ENCODE results near the gene VPREB3. TPM values are rescaled to one million over a fixed set of nuclear protein-coding genes. Genes with fewer than 3 reads are reported as not detected.
A peak's percentile ranks its signal among the peaks of the same experiment; 100 is the strongest.
"Not testable (repeated sequence)": the region's sequence is repeated elsewhere in the genome, so short reads cannot be mapped to it uniquely, and the experiment has no call there.

VPREB3 gene
- total RNA-seq, 1 donor from 2014 or later: not detected

DNA sequence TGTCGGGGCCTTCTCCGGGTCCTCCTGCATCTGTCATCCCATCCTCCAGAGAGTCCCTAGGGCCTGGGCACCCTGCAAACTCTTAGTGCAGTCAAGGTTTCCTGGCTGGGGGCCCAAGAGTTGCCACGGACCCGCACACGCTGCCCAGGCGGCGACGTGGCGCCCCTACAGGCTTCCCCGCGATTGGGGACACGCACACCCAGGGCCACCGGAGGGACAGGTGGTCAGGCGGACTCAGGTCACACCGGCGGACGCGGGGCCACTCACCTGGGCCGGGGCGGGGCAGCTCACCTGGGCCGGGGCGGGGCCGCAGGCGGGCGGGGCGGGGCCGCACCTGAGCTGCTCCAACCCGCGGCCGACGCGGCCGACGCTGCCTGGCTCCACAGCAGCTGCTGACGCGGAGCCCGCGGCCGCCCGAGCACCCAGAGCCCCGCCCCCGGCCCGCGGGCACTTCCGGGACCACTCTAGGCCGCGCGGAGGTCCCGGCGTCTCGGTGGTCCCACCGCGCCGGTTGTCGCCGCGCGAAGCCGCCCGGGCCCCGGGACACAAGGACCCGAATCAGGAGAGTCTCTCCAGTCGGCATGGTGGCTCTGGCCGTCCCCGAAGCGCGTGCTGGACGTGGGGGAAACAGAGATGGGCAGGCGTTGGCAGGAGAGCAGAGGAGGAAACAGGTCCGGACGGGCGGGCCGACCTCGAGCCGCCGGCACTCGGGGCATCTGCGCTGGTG, 3.3 kb downstream of the VPREB3 start, which contains the start of gene ZNF70:
ZNF70 (minus strand) TSS at position 399 of the 727 bp plus-strand sequence. CDS start 5,972 bp downstream, outside the sequence.
- intact Hi-C loops (cut with DNase I): no loop called here
- peak; percentile 88 for DNase-seq (ENCODE audit: low spot score)
- peak; percentile 92 for ATAC-seq

GRCh38 chr22:23750367-23750713, 3.9 kb downstream of the VPREB3 start:
- ATAC-seq (no peak), DNase-seq (ENCODE audit: low spot score) (no peak)
- intact Hi-C loops (cut with DNase I): no loop called here

DNA sequence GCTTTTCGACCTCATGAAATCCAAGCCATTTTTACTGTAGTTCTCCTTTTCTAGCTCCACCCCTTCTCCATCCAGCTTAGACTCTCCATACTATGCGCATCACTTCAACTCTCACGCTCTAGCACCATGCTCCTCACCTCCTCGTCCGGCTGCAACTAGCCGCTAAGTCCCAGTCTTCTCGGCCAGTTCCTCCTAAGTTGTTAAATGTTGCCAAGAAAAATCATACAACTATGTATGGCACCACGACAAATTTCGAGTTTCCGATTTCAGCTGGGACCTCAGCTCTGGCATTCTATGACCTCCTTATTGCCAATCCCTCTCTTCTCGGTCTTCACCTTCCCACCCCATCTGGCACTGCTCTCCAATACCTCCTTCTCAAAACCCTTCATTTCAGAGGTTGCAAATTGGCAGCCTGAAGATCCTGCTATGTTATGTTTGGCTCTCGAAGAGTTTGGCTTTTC, 4.4 kb downstream of the VPREB3 start:
- intact Hi-C loops (cut with DNase I): no loop called here
- ATAC-seq (peak; percentile 49), DNase-seq (ENCODE audit: low spot score) (no peak)

DNA sequence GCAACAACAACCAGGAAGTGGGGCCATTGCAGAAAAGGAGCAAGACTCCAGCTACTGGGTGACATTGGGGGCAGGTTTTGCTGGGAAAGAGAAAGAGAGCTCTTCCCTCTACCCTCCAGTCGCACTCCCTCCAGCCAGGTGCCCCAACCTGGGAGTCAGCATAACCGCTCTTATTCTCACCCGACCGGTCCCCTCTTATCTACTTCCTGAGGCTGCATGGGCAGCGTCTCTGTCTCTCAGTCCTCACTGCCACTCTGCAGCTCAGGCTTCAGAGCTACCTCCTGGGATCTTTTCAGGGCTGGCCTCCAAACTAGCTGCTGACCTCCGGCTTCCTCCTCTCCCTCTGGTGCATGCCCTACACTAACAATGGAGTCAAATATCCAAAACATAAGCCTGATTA, 8.4 kb downstream of the VPREB3 start:
- ATAC-seq (no peak), DNase-seq (ENCODE audit: low spot score) (no peak)
- intact Hi-C loops (cut with DNase I): no loop called here

DNA sequence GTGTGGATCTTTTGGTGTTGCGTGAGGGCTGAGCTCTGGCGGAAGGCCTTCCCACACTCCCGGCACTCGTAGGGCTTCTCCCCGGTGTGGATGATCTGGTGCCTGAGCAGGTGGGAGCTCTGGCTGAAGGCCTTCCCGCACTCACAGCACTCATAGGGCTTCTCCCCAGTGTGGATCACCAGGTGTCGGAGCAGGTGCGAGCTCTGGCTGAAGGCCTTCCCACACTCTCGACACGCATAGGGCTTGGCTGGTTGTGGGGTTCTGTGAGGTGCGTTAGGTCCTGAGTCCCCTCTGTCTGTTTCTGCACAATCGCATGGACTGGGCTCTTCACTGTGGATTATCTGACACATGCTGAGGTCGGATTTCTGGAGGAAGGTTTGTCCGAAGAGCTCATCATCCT, 9.7 kb downstream of the VPREB3 start:
- ATAC-seq: no peak
- intact Hi-C loops (cut with DNase I): no loop called here
- DNase-seq (ENCODE audit: low spot score): no peak

- ATAC-seq: no peak
- intact Hi-C loops (cut with DNase I): no loop called here
- no peak for DNase-seq (ENCODE audit: low spot score)
Measured at GRCh38 chr22:23744001-23744400, 10.2 kb downstream of the VPREB3 start.

DNA sequence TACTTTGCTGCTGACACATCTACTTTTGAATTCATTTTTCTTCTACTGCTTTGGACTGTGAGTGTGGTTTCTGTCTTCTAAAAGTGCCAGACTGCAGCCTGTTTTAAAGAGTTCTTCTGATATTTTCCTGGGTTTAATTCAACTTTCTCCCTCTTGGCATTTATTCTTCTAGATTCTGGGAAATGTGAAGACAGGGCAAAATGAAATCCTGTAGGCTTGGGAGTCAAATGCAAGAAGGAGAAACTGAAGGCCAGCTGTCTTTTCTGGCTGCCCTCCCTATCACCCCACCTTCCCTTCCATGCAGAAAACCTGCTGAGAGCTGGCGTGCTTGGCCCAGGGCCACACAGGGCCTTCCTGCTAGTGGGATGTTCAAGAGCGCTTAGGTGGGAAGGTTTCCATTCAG, 10.9 kb downstream of the VPREB3 start:
- ATAC-seq (peak; percentile 71), DNase-seq (ENCODE audit: low spot score) (no peak)
- intact Hi-C loops (cut with DNase I): no loop called here

- intact Hi-C loops (cut with DNase I): no loop called here
- peak; percentile 50 for ATAC-seq
- DNase-seq (ENCODE audit: low spot score): no peak
Measured at GRCh38 chr22:23742505-23743264, 11.5 kb downstream of the VPREB3 start.

DNA sequence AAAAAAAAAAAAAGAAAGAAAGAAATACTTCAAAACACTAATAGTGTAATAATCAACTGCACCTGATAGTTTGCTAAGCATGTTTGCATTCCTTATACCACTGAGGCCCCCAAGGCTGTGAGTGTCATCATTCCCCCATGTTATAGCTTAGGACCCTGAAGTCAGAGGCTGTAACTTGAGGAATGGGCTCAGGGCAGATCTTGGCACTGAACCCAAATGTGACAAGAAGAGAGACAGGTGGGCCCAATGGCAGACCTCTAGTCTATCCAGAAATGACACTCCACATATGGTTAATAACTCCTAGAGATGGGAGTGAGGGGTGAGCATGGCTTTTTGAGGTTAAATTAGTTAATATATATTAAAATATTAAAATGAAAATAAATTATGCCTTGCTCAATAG, 16.5 kb downstream of the VPREB3 start:
- DNase-seq (ENCODE audit: low spot score) (no peak), ATAC-seq (no peak)
- intact Hi-C loops (cut with DNase I): no loop called here

- ATAC-seq; DNase-seq (ENCODE audit: low spot score); intact Hi-C loops (cut with DNase I): not testable (repeated sequence)
Measured at GRCh38 chr22:23728108-23728507, 26.1 kb downstream of the VPREB3 start.

GRCh38 chr22:23722724-23723123, 31.5 kb downstream of the VPREB3 start:
- ATAC-seq (no peak), DNase-seq (ENCODE audit: low spot score) (no peak)
- intact Hi-C loops (cut with DNase I): no loop called here

DNA sequence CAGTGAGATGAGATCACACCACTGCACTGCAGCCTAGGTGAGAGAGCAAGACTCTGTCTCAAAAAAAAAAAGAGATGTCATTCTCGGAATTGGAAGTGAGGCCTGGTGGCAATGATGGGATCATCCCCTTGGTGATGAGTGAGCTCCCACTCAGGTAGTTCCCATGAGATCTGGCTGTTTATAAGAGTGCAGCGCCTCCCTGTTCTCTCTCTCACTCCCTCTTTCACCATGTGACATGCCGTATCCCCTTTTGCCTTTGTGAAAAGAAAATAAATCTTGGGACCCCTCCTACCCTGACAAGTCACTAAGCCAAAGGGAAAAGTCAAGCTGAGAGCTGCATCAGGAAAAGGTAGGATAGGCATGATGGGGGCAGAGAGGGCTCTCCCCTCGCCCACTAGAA, 32.1 kb downstream of the VPREB3 start:
- intact Hi-C loops (cut with DNase I): no loop called here
- no peak for ATAC-seq
- no peak for DNase-seq (ENCODE audit: low spot score)

DNA sequence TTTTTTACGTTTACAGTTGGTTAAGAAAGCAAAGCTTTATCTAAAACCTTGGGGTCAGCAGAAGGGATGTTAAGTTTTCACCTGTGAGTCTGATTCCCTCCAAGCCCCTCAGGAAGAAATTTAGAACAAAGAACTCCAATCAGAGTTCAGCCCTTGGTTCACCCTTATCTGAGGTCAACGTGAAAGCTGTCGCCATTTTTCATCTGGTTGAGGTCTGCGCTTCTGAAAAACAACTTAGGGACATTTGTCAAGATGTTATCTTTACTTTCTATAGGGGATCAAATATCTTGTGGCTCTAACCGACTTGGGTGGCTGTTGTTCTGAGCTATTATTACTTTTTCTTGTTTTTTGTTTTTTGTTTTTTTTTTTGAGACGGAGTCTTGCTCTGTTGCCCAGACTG, 33.4 kb downstream of the VPREB3 start:
- intact Hi-C loops (cut with DNase I): no loop called here
- ATAC-seq (no peak), DNase-seq (ENCODE audit: low spot score) (no peak)

DNA sequence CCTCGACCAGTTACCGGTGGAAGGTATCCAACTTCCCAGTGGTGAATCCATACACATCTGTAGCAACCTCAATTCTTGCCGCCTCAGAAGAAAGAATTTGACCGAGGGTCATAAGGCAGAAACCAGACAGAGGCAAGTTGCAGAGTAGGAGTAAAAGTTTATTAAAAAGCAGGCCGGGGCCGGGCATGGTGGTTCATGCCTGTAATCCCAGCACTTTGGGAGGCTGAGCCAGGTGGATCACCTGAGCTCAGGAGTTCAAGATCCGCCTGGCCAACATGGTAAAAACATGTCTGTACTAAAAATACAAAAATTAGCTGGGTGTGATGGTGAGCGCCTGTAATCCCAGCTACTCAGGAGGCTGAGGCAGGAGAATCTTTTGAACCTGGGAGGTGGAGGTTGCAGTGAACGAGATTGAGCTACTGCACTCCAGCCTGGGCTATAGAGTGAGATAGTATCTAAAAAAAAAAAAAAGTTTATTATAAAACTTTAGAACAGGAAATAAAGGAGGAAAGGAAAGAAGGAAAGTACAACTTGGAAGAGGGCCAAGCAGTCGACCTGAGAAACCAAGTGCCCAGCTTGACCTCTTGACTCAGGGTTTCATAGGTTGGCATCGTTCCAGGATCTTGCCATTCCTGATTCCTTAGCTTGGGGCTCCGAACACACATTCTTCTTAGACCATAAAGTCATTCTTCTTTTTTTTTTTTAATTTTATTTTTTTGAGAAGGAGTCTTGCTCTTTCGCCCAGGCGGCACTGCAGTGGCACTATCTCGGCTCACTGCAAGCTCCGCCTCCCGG, 35.7 kb downstream of the VPREB3 start:
- DNase-seq (ENCODE audit: low spot score) (no peak), ATAC-seq (no peak)
- intact Hi-C loops (cut with DNase I): no loop called here

GRCh38 chr22:23716811-23717801, 37.1 kb downstream of the VPREB3 start:
- DNase-seq (ENCODE audit: low spot score) (peak; percentile 91), ATAC-seq (peak; percentile 97)
- intact Hi-C loops (cut with DNase I): no loop called here

- DNase-seq (ENCODE audit: low spot score): no peak
- no peak for ATAC-seq
- intact Hi-C loops (cut with DNase I): no loop called here
Measured at GRCh38 chr22:23715806-23716375, 38.3 kb downstream of the VPREB3 start.

- intact Hi-C loops (cut with DNase I): no loop called here
- ATAC-seq (no peak), DNase-seq (ENCODE audit: low spot score) (no peak)
Measured at GRCh38 chr22:23714596-23715578, 39.3 kb downstream of the VPREB3 start.
